ENCODE data around the gene KRT5. TPM values are rescaled to one million over a fixed set of nuclear protein-coding genes. Genes with fewer than 3 reads are reported as not detected.

The KRT5 gene
- total and polyA plus RNA-seq, 2 donors (not counting 1 experiment from before 2014, with no cell fraction given) = 0.82 TPM; not detected in 1

DNA sequence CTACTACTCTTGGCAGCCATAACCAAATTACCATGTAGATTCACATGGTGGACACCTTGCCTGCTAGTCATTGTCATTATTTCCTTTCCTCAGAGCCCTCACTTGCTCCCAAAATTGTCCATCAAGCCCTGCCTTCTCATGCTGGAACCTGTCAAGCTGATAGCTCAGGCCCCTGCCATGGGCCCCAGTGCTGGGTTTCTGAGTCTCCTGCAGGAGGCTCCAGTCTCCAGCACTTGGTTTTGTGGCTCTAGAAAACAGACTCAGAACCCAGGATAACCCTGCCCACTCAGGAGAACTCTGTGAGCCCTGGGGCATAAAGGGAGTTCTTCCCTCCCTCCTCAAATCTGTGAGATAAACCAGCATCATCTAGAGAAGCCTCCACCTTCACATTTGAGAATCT lies 22.0 kb upstream of the KRT5 start:
- H3K79me2 ChIP-seq (ENCODE audit: control insufficient read depth, insufficient read depth, low read length) = no peaks in the 10 kb centered on the region
- no peaks in the 10 kb centered on the region for H3K9me3 ChIP-seq (ENCODE audit: control insufficient read depth, insufficient read depth, low read depth, low read length)
- no peaks in the 10 kb centered on the region for H3K36me3 ChIP-seq (ENCODE audit: control insufficient read depth, insufficient read depth, low read length)
- TF ChIP-seq CTCF (conservative IDR thresholded peaks at IDR 0.05 in 1 of 2, IDR thresholded peaks at IDR 0.05 in 1 of 2; ENCODE audit: low read depth in 1 of 2, low read length in 2 of 2) (no peak), EZH2 (IDR thresholded peaks at IDR 0.05; ENCODE audit: low read length, missing control alignments) (no peak)
- no peak overlapping the region for H2AFZ ChIP-seq (ENCODE audit: low read length)
- no peak overlapping the region for H3K27ac ChIP-seq (ENCODE audit: insufficient read depth, low read length)
- H4K20me1 ChIP-seq (ENCODE audit: control insufficient read depth, extremely low read depth, insufficient read depth, low read length) = no peaks in the 10 kb centered on the region
- no peak overlapping the region for H3K4me3 ChIP-seq (replicated peaks in 1 of 4; ENCODE audit: control extremely low read depth in 1 of 4, insufficient read depth in 1 of 4, low read depth in 3 of 4, low read length in 4 of 4)
- H3K9ac ChIP-seq (ENCODE audit: insufficient read depth, low read length) = no peak overlapping the region
- no peak overlapping the region for H3K4me2 ChIP-seq (ENCODE audit: extremely low read depth, insufficient read depth, low read length)
- peaks cover 5% of the 10 kb centered on the region for H3K27me3 ChIP-seq (ENCODE audit: control insufficient read depth, insufficient read depth, low read length)
- H3K4me1 ChIP-seq (ENCODE audit: control insufficient read depth, extremely low read depth, insufficient read depth, low read length) = no peaks in the 10 kb centered on the region
- DNase-seq (ENCODE audit: low read depth in 2 of 2) = no peak

GRCh38 chr12:52541709-52542108 lies 21.5 kb upstream of the KRT5 start:
- Histone ChIP-seq H3K4me2 (ENCODE audit: extremely low read depth, insufficient read depth, low read length) (no peak overlapping the region), H3K27me3 (ENCODE audit: control insufficient read depth, insufficient read depth, low read length) (peaks cover 5% of the 10 kb centered on the region), H3K27ac (ENCODE audit: insufficient read depth, low read length) (no peak overlapping the region), H3K9ac (ENCODE audit: insufficient read depth, low read length) (no peak overlapping the region), H3K36me3 (ENCODE audit: control insufficient read depth, insufficient read depth, low read length) (no peaks in the 10 kb centered on the region), H3K4me3 (replicated peaks in 1 of 4; ENCODE audit: control extremely low read depth in 1 of 4, insufficient read depth in 1 of 4, low read depth in 3 of 4, low read length in 4 of 4) (no peak overlapping the region), H2AFZ (ENCODE audit: low read length) (no peak overlapping the region), H3K4me1 (ENCODE audit: control insufficient read depth, extremely low read depth, insufficient read depth, low read length) (no peaks in the 10 kb centered on the region), H4K20me1 (ENCODE audit: control insufficient read depth, extremely low read depth, insufficient read depth, low read length) (no peaks in the 10 kb centered on the region), H3K79me2 (ENCODE audit: control insufficient read depth, insufficient read depth, low read length) (no peaks in the 10 kb centered on the region), H3K9me3 (ENCODE audit: control insufficient read depth, insufficient read depth, low read depth, low read length) (no peaks in the 10 kb centered on the region)
- DNase-seq (ENCODE audit: low read depth in 2 of 2) = no peak
- TF ChIP-seq CTCF (conservative IDR thresholded peaks at IDR 0.05 in 1 of 2, IDR thresholded peaks at IDR 0.05 in 1 of 2; ENCODE audit: low read depth in 1 of 2, low read length in 2 of 2) = no peak
- TF ChIP-seq EZH2 (IDR thresholded peaks at IDR 0.05; ENCODE audit: low read length, missing control alignments) = no peak

DNA sequence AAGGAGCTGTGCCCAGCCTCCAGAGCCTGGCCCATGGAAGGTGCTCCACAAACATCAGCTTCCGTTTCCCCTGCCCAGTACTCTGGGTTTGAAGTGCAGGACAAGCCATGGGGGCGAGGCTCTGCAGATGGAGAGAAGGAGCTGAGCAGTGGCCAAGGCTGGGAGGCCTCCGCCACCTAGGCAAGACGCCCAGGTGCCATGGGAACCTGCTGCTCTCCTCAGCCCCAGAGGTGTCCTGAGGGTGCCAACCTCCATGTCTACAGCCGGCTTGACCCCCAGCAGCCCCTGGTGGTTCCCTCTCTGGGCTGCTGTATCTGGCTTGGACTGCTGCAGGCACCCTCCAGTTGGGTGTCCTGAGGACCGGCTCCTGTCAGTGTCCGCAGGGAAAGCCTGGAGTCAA lies 20.3 kb upstream of the KRT5 start:
- peaks cover 5% of the 10 kb centered on the region for H3K27me3 ChIP-seq (ENCODE audit: control insufficient read depth, insufficient read depth, low read length)
- no peak overlapping the region for H2AFZ ChIP-seq (ENCODE audit: low read length)
- no peaks in the 10 kb centered on the region for H3K9me3 ChIP-seq (ENCODE audit: control insufficient read depth, insufficient read depth, low read depth, low read length)
- no peaks in the 10 kb centered on the region for H3K79me2 ChIP-seq (ENCODE audit: control insufficient read depth, insufficient read depth, low read length)
- no peak overlapping the region for H3K4me3 ChIP-seq (replicated peaks in 1 of 4; ENCODE audit: control extremely low read depth in 1 of 4, insufficient read depth in 1 of 4, low read depth in 3 of 4, low read length in 4 of 4)
- no peak for TF ChIP-seq EZH2 (IDR thresholded peaks at IDR 0.05; ENCODE audit: low read length, missing control alignments)
- no peak for TF ChIP-seq CTCF (conservative IDR thresholded peaks at IDR 0.05 in 1 of 2, IDR thresholded peaks at IDR 0.05 in 1 of 2; ENCODE audit: low read depth in 1 of 2, low read length in 2 of 2)
- no peaks in the 10 kb centered on the region for H3K4me1 ChIP-seq (ENCODE audit: control insufficient read depth, extremely low read depth, insufficient read depth, low read length)
- no peak overlapping the region for H3K4me2 ChIP-seq (ENCODE audit: extremely low read depth, insufficient read depth, low read length)
- no peaks in the 10 kb centered on the region for H3K36me3 ChIP-seq (ENCODE audit: control insufficient read depth, insufficient read depth, low read length)
- H3K27ac ChIP-seq (ENCODE audit: insufficient read depth, low read length) = no peak overlapping the region
- H4K20me1 ChIP-seq (ENCODE audit: control insufficient read depth, extremely low read depth, insufficient read depth, low read length) = no peaks in the 10 kb centered on the region
- H3K9ac ChIP-seq (ENCODE audit: insufficient read depth, low read length) = no peak overlapping the region
- no peak for DNase-seq (ENCODE audit: low read depth in 2 of 2)
